K562 (cell line): Measurements from ENCODE around the gene TBX19. TPM values are rescaled to one million over a fixed set of nuclear protein-coding genes. Genes with fewer than 3 reads are reported as not detected.

Experiments used
- ARID3B ChIP-seq: fragments of 250-450 bp; sonication (Bioruptor Pico); IDR thresholded peaks from 2 replicates; pipeline ENCODE4 v1.4.0; 2020; ENCODE audit warnings: borderline replicate concordance
- CHAMP1 ChIP-seq: fragments of 450-650 bp; IDR thresholded peaks from 2 replicates; pipeline ENCODE4 v1.6.1; 2016; ENCODE audit warnings: mild to moderate bottlenecking
- CHD2 ChIP-seq: IDR thresholded peaks from 2 replicates; pipeline ENCODE4 v1.6.1; 2011; ENCODE audit warnings: low read depth, low read length
- ERF ChIP-seq: fragments of 450-650 bp; formaldehyde crosslinking; IDR thresholded peaks from 2 replicates; pipeline ENCODE4 v1.4.0; 2020; ENCODE audit warnings: mild to moderate bottlenecking, mixed read lengths
- ETV6 ChIP-seq, 3 experiments: fragments of 150-350 bp in 1 of 3; sonication (generic) in 1 of 3; formaldehyde crosslinking in 1 of 3; IDR thresholded peaks; 2 replicates each; pipeline versions ENCODE4 v1.6.1 to v1.8.0; 2014 to 2022; ENCODE audit warnings: borderline replicate concordance in 2 of 3, low read depth in 2 of 3, antibody characterized with exemption in 1 of 3, low read length in 1 of 3, mild to moderate bottlenecking in 1 of 3, missing genetic modification reagents in 1 of 3
- GABPB1 ChIP-seq: sonication (generic); formaldehyde crosslinking; IDR thresholded peaks from 2 replicates; pipeline ENCODE4 v1.8.0; 2022; ENCODE audit warnings: mild to moderate bottlenecking, missing genetic modification reagents
- HINFP ChIP-seq: fragments of 450-650 bp; conservative IDR thresholded peaks from 2 replicates; pipeline ENCODE4 v1.6.1; 2016; ENCODE audit warnings: missing genetic modification characterization, low read depth, mild to moderate bottlenecking, control low read depth, missing compliant biosample characterization
- JUNB ChIP-seq: fragments of 450-650 bp; formaldehyde crosslinking; conservative IDR thresholded peaks from 2 replicates; pipeline ENCODE4 v1.4.0; 2020; ENCODE audit warnings: mild to moderate bottlenecking
- MYC ChIP-seq, 2 experiments: fragments of 250-450 bp in 1 of 2; sonication (Bioruptor Pico) in 1 of 2; IDR thresholded peaks; 2 replicates each; pipeline versions ENCODE4 v1.5.1 to v1.6.1; 2012 to 2021; ENCODE audit warnings: low read depth in 2 of 2, borderline replicate concordance in 1 of 2, improper control_type of control experiment in 1 of 2, low read length in 1 of 2, mild to moderate bottlenecking in 1 of 2, moderate library complexity in 1 of 2
- RNF219 ChIP-seq: fragments of 250-450 bp; sonication (Bioruptor Pico); IDR thresholded peaks from 2 replicates; pipeline ENCODE4 v1.5.0; 2022; ENCODE audit warnings: mild to moderate bottlenecking
- SMARCE1 ChIP-seq: fragments of 450-650 bp; IDR thresholded peaks from 2 replicates; pipeline ENCODE4 v1.7.1; 2016; ENCODE audit warnings: mild to moderate bottlenecking
- U2AF2 ChIP-seq: fragments of 200-400 bp; formaldehyde crosslinking; optimal IDR thresholded peaks from 2 replicates; pipeline ENCODE3; 2017; ENCODE audit warnings: low read depth, mild to moderate bottlenecking, low read length
- polyA plus RNA-seq, 8 experiments: library from polyadenylated mRNA; depleted of rRNA in 4 of 8; stranded (reverse) in 5 of 8; unstranded in 3 of 8; fragments of >200 nt; fragmentation: Nextera tagmentation in 2 of 8; fragmentation: Illumina TruSeq in 1 of 8; extraction: Ambion mirVana in 2 of 8; extraction: Trizol in 1 of 8; gene quantifications; 2 replicates each; pipeline versions ENCODE4 v1.2.1 to v1.2.3, GENCODE V29; 2011 to 2014; ENCODE audit warnings: inconsistent platforms in 1 of 8, missing spikeins in 1 of 8
- total RNA-seq, 7 experiments: library from RNA; depleted of rRNA in 6 of 7; stranded (reverse); fragments of >200 nt in 6 of 7; fragmentation: Illumina TruSeq in 2 of 7; extraction: Trizol in 2 of 7; gene quantifications; 2 replicates each; pipeline versions ENCODE4 v1.2.1 to v1.2.3, GENCODE V29; 2011 to 2021; ENCODE audit warnings: low replicate concordance in 1 of 7

The TBX19 gene
- total and polyA plus RNA-seq, 9 of the 15 experiments (the other 6 are each of a cell fraction or from before 2014, with no cell fraction given), result 0.32 to 3.1 (median 0.95) TPM

- TF ChIP-seq GABPB1 (CRISPR knock-in tag) (peak; percentile 86), CHAMP1 (peak; percentile 69; the same call in 1 of the 2 replicates), SMARCE1 (peak; percentile 78; the same call in 1 of the 2 replicates), HINFP (no peak), ARID3B (CRISPR knock-in tag) (no peak), ETV6 (IDR thresholded peaks at IDR 0.05; ENCODE audit: borderline replicate concordance in 1 of 2, low read depth in 2 of 2, low read length in 1 of 2) (no peak), ETV6 (CRISPR knock-in tag; IDR thresholded peaks at IDR 0.05; ENCODE audit: borderline replicate concordance) (no peak), CHD2 (no peak), RNF219 (no peak), JUNB (CRISPR knock-in tag) (peak; percentile 64), U2AF2 (no peak), MYC (IDR thresholded peaks at IDR 0.05; ENCODE audit: low read depth, low read length) (no peak), MYC (CRISPR knock-in tag; IDR thresholded peaks at IDR 0.05; ENCODE audit: borderline replicate concordance, low read depth) (no peak), ERF (CRISPR knock-in tag) (no peak)
Measured at GRCh38 chr1:168287237-168287664, 6.6 kb downstream of the TBX19 start (continued).
